NCI-H1105 (cell line): ENCODE data around the gene ECSIT.
A peak's percentile ranks its signal among the peaks of the same experiment; 100 is the strongest.
"Not testable (repeated sequence)": the region's sequence is repeated elsewhere in the genome, so short reads cannot be mapped to it uniquely, and the experiment has no call there.

ENCODE experiments used
- DNase-seq: peaks from one replicate; lab custom pipeline; 2025; lab: John Stamatoyannopoulos, UW

The ECSIT gene, protein sequence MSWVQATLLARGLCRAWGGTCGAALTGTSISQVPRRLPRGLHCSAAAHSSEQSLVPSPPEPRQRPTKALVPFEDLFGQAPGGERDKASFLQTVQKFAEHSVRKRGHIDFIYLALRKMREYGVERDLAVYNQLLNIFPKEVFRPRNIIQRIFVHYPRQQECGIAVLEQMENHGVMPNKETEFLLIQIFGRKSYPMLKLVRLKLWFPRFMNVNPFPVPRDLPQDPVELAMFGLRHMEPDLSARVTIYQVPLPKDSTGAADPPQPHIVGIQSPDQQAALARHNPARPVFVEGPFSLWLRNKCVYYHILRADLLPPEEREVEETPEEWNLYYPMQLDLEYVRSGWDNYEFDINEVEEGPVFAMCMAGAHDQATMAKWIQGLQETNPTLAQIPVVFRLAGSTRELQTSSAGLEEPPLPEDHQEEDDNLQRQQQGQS

DNA sequence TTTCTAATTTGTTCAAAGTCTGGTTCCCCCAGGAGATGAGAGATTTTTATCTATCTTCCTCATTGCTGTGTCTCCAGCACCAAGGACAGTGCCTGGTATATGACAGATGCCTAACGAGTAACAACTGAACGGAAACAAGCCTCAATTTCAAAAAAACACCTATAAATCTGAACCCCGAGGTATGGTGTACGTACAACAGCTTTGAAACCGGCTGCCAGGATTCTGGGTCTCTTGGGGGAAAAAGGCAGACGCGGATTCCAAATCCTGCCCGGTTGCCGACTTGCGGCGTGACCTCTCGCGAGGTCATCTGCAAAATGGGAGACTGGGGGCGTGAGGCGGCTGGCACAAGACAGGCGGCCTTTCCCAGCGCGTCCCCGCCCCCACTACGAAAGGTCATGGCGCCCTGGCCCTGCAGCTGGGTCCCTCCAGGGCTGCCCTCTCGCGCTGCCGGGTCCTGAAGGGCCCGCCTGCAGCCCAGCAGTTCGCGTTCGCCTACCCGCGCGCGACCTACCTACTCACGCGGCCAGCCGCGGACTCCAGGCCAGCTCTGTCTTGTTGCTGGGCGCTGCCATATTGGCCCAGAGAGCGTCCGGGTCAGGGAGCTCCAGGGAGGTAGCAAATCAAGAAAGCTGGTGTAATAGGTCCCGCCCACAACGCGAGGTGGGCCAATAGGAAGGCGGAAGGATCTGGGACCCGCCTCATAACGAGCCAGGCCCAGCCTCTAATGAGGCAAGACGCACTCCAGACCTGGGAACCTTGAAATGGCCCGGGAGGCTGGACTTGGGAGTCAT, at the start of gene ECSIT:
Gene ECSIT, minus strand, starts transcription at position 584 of the 791 bp plus-strand sequence. CDS start 9,964 bp downstream, outside the sequence.
- peak; percentile 98 for DNase-seq

DNA sequence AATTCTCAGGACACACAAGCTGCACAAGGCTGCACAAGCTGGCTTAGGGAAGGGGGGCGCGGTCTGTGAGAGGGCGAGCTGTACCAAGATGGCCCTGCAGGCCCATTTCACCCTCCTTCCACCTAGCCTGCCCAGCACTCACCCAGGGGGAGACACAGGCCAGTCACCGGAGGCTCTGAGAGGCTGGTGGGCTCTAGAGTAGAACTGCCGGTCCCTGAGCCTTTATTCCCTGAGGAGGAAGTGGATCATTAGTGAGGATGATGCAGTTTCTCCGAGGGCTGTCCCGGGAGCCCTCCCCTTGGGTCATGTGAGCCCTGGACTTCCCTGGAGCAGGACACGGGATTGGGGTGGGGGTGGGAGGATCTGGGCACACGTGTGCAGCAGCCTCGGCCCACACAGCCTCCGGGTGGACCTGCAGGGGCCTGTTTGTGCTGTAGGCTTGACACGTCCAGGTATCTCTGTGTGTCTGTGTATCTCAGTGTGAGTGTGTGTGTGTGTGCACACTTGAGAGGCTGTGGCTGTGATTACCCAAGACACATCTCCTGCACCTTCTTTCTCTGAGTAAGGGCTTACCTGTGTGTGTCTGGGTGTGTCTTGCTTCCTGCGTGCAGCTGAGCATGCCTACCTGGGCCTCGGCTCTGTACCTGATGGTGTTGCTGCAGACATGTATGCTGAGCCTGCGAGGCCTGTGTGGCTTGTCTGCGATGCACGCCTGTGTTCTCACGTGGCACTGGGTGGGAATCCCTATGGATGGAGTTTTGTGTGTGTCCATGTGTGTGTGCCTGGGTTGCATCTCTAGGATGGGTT, 48.7 kb upstream of the ECSIT start, which contains the start of gene ACP5:
Gene ACP5, minus strand, starts transcription at position 195 of the 807 bp plus-strand sequence. CDS start 328 bp downstream, outside the sequence.
- DNase-seq = no peak

GRCh38 chr19:11576227-11576626, 47.3 kb upstream of the ECSIT start:
- DNase-seq = no peak

GRCh38 chr19:11574689-11575088, 45.8 kb upstream of the ECSIT start:
- no peak for DNase-seq

- DNase-seq = not testable (repeated sequence)
Observed at GRCh38 chr19:11573763-11574162, 44.8 kb upstream of the ECSIT start.

- DNase-seq = not testable (repeated sequence)
Observed at GRCh38 chr19:11573354-11573753, 44.4 kb upstream of the ECSIT start.

GRCh38 chr19:11570039-11570462, 41.1 kb upstream of the ECSIT start:
- no peak for DNase-seq

DNA sequence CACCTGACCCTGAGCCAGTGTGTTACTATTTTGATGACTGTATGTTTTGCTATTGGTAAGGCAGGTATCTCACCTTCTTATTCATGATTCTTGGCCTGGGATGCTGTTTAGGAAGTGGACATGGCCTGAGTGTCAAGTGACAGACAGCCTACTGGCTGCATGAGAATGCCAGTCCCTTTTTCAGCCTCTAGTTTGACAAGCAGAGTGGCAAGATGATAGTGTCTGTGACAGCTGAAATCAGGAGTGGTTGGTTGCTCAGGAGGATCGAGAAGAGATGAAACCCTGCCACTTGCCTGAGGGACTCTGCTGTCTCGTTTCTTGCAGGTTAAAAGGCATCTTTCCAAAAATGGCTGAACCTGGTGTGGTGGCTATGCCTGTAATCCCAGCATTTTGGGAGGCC, 37.2 kb upstream of the ECSIT start:
- DNase-seq = no peak

GRCh38 chr19:11565649-11565980, 36.7 kb upstream of the ECSIT start:
- not testable (repeated sequence) for DNase-seq

DNA sequence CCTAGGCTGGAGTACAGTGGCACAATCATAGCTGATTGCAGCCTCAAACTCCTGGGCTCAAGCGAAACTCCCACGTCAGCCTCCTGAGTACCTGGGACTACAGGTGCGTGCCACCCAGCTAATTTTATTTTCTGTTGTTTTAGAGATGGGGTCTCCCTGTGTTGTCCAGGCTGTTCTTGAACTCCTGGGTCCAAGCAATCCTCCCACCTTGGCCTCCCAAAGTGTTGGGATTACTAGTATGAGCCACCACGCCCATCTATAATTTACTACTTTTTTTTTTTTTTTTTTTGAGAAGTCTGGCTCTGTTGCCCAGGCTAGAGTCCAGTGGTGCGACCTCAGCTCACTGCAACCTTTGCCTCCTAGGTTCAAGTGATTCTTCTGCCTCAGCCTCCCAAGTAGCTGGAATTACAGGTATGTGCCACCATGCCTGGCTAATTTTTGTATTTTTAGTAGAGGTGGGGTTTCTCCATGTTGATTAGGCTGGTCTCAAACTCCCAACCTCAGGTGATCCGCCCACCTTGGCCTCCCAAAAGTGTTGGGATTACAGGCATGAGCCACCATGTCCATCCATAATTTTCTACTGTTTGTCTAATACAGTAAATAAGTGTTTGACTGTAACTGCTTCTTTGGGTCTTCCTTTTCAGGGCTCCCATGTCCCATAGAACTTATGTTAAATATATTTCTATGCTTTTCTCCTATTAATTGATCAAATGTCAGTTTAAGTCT, 35.3 kb upstream of the ECSIT start:
- DNase-seq = not testable (repeated sequence)

DNA sequence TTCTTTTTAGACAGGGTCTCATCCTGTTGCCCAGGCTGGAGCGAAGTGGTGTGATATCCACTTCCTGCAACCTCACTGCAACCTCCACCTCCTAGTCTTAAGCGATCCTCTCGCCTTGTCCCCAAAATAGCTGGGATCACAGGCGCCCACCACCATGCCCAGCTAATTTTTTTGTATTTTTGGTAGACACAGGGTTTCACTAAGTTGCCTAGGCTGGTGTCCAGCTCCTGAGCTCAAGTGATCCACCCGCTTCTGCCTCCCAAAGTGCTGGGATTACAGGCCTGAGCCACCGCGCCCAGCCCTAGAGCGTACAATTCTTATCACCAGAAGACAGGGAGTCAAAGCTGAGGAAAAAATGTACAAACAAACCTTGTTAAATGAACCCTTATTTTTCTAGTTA, 34.6 kb upstream of the ECSIT start:
- DNase-seq = no peak

GRCh38 chr19:11560404-11561051, 31.6 kb upstream of the ECSIT start:
- DNase-seq = peak; percentile 74

DNA sequence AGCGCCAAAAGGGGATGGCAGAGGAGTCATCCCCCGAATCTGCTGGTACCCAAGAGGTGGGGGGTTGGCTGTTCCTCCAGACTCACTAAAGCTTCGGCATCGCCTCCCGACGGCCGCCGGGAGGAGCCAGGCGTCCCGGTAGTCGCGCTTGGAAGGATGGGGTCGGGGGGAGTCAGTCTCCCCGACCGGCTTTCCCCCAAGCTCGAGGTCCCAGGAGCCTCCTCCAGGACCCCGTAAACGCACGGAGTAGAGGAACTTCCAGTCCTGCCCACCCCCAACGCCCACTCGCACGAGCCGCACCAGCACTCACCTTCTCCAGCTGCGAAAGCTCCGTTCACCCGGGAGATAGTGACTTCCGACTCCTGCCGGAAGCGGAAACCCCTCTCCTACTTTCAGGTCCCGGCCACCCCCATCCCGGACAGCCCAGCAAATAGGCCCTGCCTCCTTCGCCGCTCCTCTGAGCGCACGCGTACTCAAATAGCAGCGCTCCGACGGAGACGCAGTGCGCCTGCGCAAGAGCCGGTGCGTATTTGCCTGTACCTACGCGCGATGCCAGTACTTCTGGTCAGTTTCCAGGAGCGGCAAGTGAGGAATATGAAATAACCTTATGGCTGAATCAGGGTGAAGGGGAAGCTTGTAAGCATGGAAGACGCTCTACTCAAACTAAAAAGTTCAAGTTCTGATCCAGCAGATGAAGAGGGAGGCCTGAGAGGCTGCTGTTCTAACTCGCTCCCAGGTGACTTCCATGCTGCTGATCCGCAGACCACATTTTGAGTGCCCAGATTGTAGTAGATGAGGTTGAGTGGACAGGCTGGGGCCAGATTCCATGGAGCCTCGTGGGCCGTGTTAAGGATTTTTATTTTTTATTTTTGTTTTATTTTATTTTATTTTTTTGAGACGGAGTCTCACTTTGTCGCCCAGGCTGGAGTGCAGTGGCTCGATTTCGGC, 30.2 kb upstream of the ECSIT start, which contains the start of gene ELOF1:
Gene ELOF1, minus strand, starts transcription at position 350 of the 948 bp plus-strand sequence. CDS start 4,883 bp downstream, outside the sequence.
- DNase-seq = peak; percentile 98

- DNase-seq = no peak
Observed at GRCh38 chr19:11556634-11557420, 27.9 kb upstream of the ECSIT start.

GRCh38 chr19:11555246-11555645, 26.3 kb upstream of the ECSIT start:
- no peak for DNase-seq

GRCh38 chr19:11554160-11554559, 25.2 kb upstream of the ECSIT start:
- DNase-seq = no peak

GRCh38 chr19:11552666-11553372, 23.9 kb upstream of the ECSIT start:
- DNase-seq = no peak

DNA sequence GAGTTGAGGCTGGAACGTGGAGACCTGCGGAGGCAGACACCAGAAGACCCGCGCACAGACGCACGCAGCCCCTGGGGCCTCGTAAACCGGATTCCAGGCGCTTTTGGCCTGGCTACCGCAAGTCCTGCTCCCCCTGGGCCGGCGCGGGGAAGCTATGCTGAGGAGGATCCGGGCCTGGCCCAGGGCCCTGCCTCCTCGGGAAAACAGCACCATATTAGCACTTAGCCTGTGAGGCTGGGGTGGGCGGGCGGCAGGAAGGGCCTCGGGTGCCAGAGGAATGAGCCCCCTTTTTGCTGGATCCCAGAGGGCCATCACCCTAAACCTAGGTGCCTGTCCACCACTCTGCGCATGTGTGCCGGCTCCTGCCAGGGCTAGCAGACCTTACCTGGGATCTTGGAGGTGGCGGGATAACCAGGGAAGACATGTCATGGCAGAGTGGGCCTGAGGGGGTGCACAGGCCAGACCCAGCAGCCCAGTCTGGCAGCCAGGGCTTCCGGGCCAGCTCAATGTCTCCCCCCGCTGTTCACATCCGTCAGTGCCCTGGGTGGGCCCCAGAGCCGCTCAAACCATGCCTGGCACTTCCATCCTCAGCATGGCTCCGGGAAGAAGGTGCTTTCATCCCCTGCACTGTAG, 22.8 kb upstream of the ECSIT start:
- no peak for DNase-seq
